HEK293 (cell line): ENCODE results near the gene FAM174B.

Experiments used
- CTCF ChIA-PET: fragments of 350-600 bp; formaldehyde crosslinking; extraction: SDS; loops from one replicate; lab custom pipeline; 2021; ENCODE audit warnings: antibody characterized with exemption; lab: Yijun Ruan, JAX
- POLR2A ChIA-PET: fragments of 300-600 bp; formaldehyde crosslinking; extraction: SDS; loops from one replicate; lab custom pipeline; 2020; ENCODE audit warnings: antibody characterized with exemption, inconsistent platforms; lab: Yijun Ruan, JAX
- H3K27ac ChIP-seq: fragments of 200-500 bp; sonication (Bioruptor generic); 2 replicates; pipeline ENCODE4 v1.5.1; 2014; ENCODE audit warnings: low read depth, low read length, control low read depth, inconsistent platforms; ENCODE audit errors: extremely low read depth
- H3K36me3 ChIP-seq, 2 experiments: fragments of 200-500 bp in 1 of 2; sonication (Bioruptor generic) in 1 of 2; 1 replicate in 1 of 2; 2 replicates in 1 of 2; pipeline ENCODE4 v1.5.1; 2014 to 2017; ENCODE audit warnings: inconsistent platforms in 2 of 2, low read length in 2 of 2; ENCODE audit not compliant: control insufficient read depth in 2 of 2, insufficient read depth in 1 of 2
- H3K4me1 ChIP-seq: fragments of 200-500 bp; sonication (Bioruptor generic); 2 replicates; pipeline ENCODE4 v1.5.1; 2014; ENCODE audit warnings: mild to moderate bottlenecking, low read length, inconsistent platforms; ENCODE audit not compliant: control insufficient read depth, insufficient read depth
- H3K4me3 ChIP-seq: 2 replicates; pipeline ENCODE4 v1.5.1; 2011; ENCODE audit warnings: low read depth, mild to moderate bottlenecking, control low read depth, low read length, moderate library complexity
- H3K9me3 ChIP-seq: fragments of 200-500 bp; sonication (Bioruptor generic); 2 replicates; pipeline ENCODE4 v1.5.1; 2014; ENCODE audit warnings: low read depth, low read length, inconsistent platforms; ENCODE audit not compliant: control insufficient read depth, insufficient read depth
- MZF1 ChIP-seq: fragments of 450-650 bp; formaldehyde crosslinking; IDR thresholded peaks from 2 replicates; pipeline ENCODE4 v1.5.1; 2017; ENCODE audit warnings: missing biosample characterization, missing genetic modification characterization, borderline replicate concordance
- OVOL3 ChIP-seq: fragments of 450-650 bp; formaldehyde crosslinking; IDR thresholded peaks from 2 replicates; pipeline ENCODE4 v1.5.1; 2016; ENCODE audit warnings: missing biosample characterization, missing genetic modification characterization
- YY2 ChIP-seq: fragments of 450-650 bp; formaldehyde crosslinking; IDR thresholded peaks from 2 replicates; pipeline ENCODE4 v1.5.1; 2016; ENCODE audit warnings: missing biosample characterization, missing genetic modification characterization
- ZBTB48 ChIP-seq: fragments of 450-650 bp; formaldehyde crosslinking; IDR thresholded peaks from 2 replicates; pipeline ENCODE4 v1.5.1; 2016; ENCODE audit warnings: missing biosample characterization, missing genetic modification characterization
- ZBTB7A ChIP-seq: fragments of 450-650 bp; formaldehyde crosslinking; IDR thresholded peaks from 2 replicates; pipeline ENCODE4 v1.5.1; 2016; ENCODE audit warnings: low read depth, missing biosample characterization, missing genetic modification characterization
- ZEB2 ChIP-seq: fragments of 450-650 bp; formaldehyde crosslinking; IDR thresholded peaks from 2 replicates; pipeline ENCODE4 v1.5.1; 2016; ENCODE audit warnings: missing biosample characterization, missing genetic modification characterization
- ZFHX2 ChIP-seq: fragments of 450-650 bp; formaldehyde crosslinking; conservative IDR thresholded peaks from 2 replicates; pipeline ENCODE4 v1.5.1; 2016; ENCODE audit warnings: missing biosample characterization, missing genetic modification characterization
- ZNF114 ChIP-seq: fragments of 450-650 bp; formaldehyde crosslinking; IDR thresholded peaks from 2 replicates; pipeline ENCODE4 v1.5.0; 2017; ENCODE audit warnings: missing biosample characterization, missing genetic modification characterization
- ZNF146 ChIP-seq: fragments of 450-650 bp; formaldehyde crosslinking; IDR thresholded peaks from 2 replicates; pipeline ENCODE4 v1.5.1; 2016; ENCODE audit warnings: missing biosample characterization, missing genetic modification characterization
- ZNF239 ChIP-seq: fragments of 450-650 bp; formaldehyde crosslinking; IDR thresholded peaks from 2 replicates; pipeline ENCODE4 v1.5.1; 2016; ENCODE audit warnings: missing biosample characterization, missing genetic modification characterization
- ZNF266 ChIP-seq: fragments of 450-650 bp; formaldehyde crosslinking; IDR thresholded peaks from 2 replicates; pipeline ENCODE4 v1.5.1; 2016; ENCODE audit warnings: missing biosample characterization, missing genetic modification characterization, low read depth
- ZNF274 ChIP-seq, 2 experiments: fragments of 200-500 bp in 1 of 2; fragments of 450-650 bp in 1 of 2; sonication (Bioruptor generic) in 1 of 2; formaldehyde crosslinking in 1 of 2; IDR thresholded peaks; 2 replicates each; pipeline versions ENCODE4 v1.5.1 to v1.6.1; 2014 to 2016; ENCODE audit warnings: borderline replicate concordance in 1 of 2, inconsistent platforms in 1 of 2, low read length in 1 of 2, missing biosample characterization in 1 of 2, missing genetic modification characterization in 1 of 2
- ZNF311 ChIP-seq: fragments of 450-650 bp; formaldehyde crosslinking; IDR thresholded peaks from 2 replicates; pipeline ENCODE4 v1.5.1; 2017; ENCODE audit warnings: missing biosample characterization, missing genetic modification characterization, borderline replicate concordance
- ZNF416 ChIP-seq: fragments of 450-650 bp; formaldehyde crosslinking; IDR thresholded peaks from 2 replicates; pipeline ENCODE4 v1.5.1; 2016; ENCODE audit warnings: missing biosample characterization, missing genetic modification characterization
- ZNF514 ChIP-seq: fragments of 450-650 bp; formaldehyde crosslinking; IDR thresholded peaks from 2 replicates; pipeline ENCODE4 v1.5.1; 2016; ENCODE audit warnings: missing biosample characterization, missing genetic modification characterization
- ZNF521 ChIP-seq: fragments of 450-650 bp; formaldehyde crosslinking; IDR thresholded peaks from 2 replicates; pipeline ENCODE4 v1.5.1; 2017; ENCODE audit warnings: missing biosample characterization, mild to moderate bottlenecking, missing genetic modification characterization
- ZNF544 ChIP-seq: fragments of 450-650 bp; formaldehyde crosslinking; IDR thresholded peaks from 2 replicates; pipeline ENCODE4 v1.5.0; 2017; ENCODE audit warnings: missing biosample characterization, missing genetic modification characterization
- ZNF548 ChIP-seq: fragments of 450-650 bp; formaldehyde crosslinking; IDR thresholded peaks from 2 replicates; pipeline ENCODE4 v1.5.1; 2016; ENCODE audit warnings: missing biosample characterization, missing genetic modification characterization
- ZNF610 ChIP-seq: fragments of 450-650 bp; formaldehyde crosslinking; IDR thresholded peaks from 2 replicates; pipeline ENCODE4 v1.5.1; 2016; ENCODE audit warnings: missing biosample characterization, missing genetic modification characterization, borderline replicate concordance
- ZNF677 ChIP-seq: fragments of 450-650 bp; IDR thresholded peaks from 2 replicates; pipeline ENCODE4 v1.5.0; 2018; ENCODE audit warnings: missing biosample characterization, mild to moderate bottlenecking, missing genetic modification characterization, moderate library complexity
- ZNF791 ChIP-seq: fragments of 450-650 bp; formaldehyde crosslinking; IDR thresholded peaks from 2 replicates; pipeline ENCODE4 v1.5.1; 2016; ENCODE audit warnings: missing biosample characterization, missing genetic modification characterization
- ZNF837 ChIP-seq: fragments of 450-650 bp; formaldehyde crosslinking; IDR thresholded peaks from 2 replicates; pipeline ENCODE4 v1.5.1; 2016; ENCODE audit warnings: missing biosample characterization, missing genetic modification characterization
- ZSCAN16 ChIP-seq: fragments of 450-650 bp; formaldehyde crosslinking; IDR thresholded peaks from 2 replicates; pipeline ENCODE4 v1.5.1; 2016; ENCODE audit warnings: missing biosample characterization, missing genetic modification characterization
- TF ChIP-seq, protein P1 (sequence below): fragments of 450-650 bp; formaldehyde crosslinking; optimal IDR thresholded peaks from 2 replicates; pipeline ENCODE3; 2016; ENCODE audit warnings: missing biosample characterization, mild to moderate bottlenecking, missing genetic modification characterization
- TF ChIP-seq, protein P2 (sequence below): fragments of 450-650 bp; formaldehyde crosslinking; IDR thresholded peaks from 2 replicates; pipeline ENCODE4 v1.5.1; 2016; ENCODE audit warnings: missing biosample characterization, missing genetic modification characterization
- TF ChIP-seq, protein P3 (sequence below): fragments of 450-650 bp; formaldehyde crosslinking; IDR thresholded peaks from 2 replicates; pipeline ENCODE4 v1.5.1; 2016; ENCODE audit warnings: missing biosample characterization, missing genetic modification characterization, borderline replicate concordance
- TF ChIP-seq, protein P4 (sequence below): fragments of 450-650 bp; formaldehyde crosslinking; IDR thresholded peaks from 2 replicates; pipeline ENCODE4 v1.5.1; 2016; ENCODE audit warnings: missing biosample characterization, missing genetic modification characterization
- TF ChIP-seq, protein P5 (sequence below): fragments of 450-650 bp; formaldehyde crosslinking; IDR thresholded peaks from 2 replicates; pipeline ENCODE4 v1.5.1; 2017; ENCODE audit warnings: missing biosample characterization, missing genetic modification characterization

Gene FAM174B

DNA sequence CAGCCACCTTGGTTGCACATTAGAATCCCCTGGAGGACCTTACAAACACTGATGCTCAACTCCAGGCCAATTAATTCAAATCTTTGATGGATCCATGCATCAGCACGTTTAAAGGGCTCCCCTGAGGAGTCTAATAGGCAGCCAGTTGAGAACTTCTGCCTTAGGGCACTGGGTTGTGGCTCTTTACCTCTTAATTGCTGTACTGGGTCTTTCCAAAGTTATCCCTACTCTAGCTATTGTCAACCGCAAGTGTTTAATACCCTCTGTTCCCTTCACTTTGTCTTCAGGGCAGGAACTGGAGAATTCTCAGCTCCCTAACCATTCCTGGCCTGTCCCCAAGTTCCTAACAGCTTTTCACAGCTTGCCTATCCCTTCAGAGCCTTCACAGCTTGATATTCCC lies 15.0 kb upstream of the FAM174B start (continued):
- TF ChIP-seq ZNF146 (tag by site-specific recombination), result no peak
- TF ChIP-seq ZNF610, result no peak
- TF ChIP-seq YY2, result no peak
- TF ChIP-seq ZNF677, result no peak
- TF ChIP-seq ZNF239 (tag by site-specific recombination), result no peak
- no peak for TF ChIP-seq MZF1 (tag by site-specific recombination)
- TF ChIP-seq ZNF791 (tag by site-specific recombination), result no peak
- TF ChIP-seq, protein P1, sequence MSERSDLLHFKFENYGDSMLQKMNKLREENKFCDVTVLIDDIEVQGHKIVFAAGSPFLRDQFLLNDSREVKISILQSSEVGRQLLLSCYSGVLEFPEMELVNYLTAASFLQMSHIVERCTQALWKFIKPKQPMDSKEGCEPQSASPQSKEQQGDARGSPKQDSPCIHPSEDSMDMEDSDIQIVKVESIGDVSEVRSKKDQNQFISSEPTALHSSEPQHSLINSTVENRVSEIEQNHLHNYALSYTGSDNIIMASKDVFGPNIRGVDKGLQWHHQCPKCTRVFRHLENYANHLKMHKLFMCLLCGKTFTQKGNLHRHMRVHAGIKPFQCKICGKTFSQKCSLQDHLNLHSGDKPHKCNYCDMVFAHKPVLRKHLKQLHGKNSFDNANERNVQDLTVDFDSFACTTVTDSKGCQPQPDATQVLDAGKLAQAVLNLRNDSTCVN (tag by site-specific recombination), result no peak
- TF ChIP-seq ZBTB7A (tag by site-specific recombination), result no peak
- TF ChIP-seq, protein P2, sequence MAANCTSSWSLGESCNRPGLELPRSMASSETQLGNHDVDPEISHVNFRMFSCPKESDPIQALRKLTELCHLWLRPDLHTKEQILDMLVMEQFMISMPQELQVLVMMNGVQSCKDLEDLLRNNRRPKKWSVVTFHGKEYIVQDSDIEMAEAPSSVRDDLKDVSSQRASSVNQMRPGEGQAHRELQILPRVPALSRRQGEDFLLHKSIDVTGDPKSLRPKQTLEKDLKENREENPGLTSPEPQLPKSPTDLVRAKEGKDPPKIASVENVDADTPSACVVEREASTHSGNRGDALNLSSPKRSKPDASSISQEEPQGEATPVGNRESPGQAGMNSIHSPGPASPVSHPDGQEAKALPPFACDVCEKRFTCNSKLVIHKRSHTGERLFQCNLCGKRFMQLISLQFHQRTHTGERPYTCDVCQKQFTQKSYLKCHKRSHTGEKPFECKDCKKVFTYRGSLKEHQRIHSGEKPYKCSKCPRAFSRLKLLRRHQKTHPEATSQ (tag by site-specific recombination), result no peak
- no peak for TF ChIP-seq ZNF514 (tag by site-specific recombination)
- TF ChIP-seq ZFHX2 (tag by site-specific recombination), result no peak
- TF ChIP-seq ZNF837 (tag by site-specific recombination), result no peak
- no peak for TF ChIP-seq ZEB2 (tag by site-specific recombination)
- TF ChIP-seq ZNF548, result no peak
- TF ChIP-seq ZSCAN16, result no peak
- no peak for TF ChIP-seq ZNF311 (tag by site-specific recombination)
- TF ChIP-seq, all 188 proteins: peak for 6

DNA sequence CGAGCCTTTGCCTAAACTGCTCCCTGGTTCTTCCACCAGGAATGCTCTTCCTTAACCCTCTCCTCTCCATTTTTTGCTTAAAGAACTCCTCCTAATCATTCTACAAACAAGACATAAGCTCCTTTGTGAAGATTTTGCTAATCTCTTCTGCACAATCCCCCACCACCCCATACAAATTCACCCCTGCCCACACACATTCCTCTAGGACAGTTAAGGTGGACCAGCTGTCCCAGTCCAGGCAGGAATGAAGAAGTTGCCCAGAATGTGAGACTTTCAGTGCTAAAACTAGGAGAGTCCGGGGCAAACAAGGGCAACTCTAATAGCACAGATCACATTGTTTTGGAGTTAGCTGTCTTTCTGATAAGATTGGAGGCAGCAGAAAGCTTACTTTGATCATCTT lies 13.9 kb upstream of the FAM174B start:
- ChIA-PET CTCF (no interaction called here), POLR2A (interaction anchor here (0.9 kb wide), 1 partner anchor 14 kb away, joined by 3 read pairs; the partner anchor contains the start of gene FAM174B)
- no peak overlapping the region for H3K4me3 ChIP-seq
- no peaks in the 10 kb centered on the region for H3K36me3 ChIP-seq
- peaks cover 29% of the 10 kb centered on the region for H3K4me1 ChIP-seq
- no peak overlapping the region for H3K27ac ChIP-seq
- no peaks in the 10 kb centered on the region for H3K9me3 ChIP-seq
- no peak for TF ChIP-seq ZNF114 (tag by site-specific recombination)
- TF ChIP-seq, protein P3, sequence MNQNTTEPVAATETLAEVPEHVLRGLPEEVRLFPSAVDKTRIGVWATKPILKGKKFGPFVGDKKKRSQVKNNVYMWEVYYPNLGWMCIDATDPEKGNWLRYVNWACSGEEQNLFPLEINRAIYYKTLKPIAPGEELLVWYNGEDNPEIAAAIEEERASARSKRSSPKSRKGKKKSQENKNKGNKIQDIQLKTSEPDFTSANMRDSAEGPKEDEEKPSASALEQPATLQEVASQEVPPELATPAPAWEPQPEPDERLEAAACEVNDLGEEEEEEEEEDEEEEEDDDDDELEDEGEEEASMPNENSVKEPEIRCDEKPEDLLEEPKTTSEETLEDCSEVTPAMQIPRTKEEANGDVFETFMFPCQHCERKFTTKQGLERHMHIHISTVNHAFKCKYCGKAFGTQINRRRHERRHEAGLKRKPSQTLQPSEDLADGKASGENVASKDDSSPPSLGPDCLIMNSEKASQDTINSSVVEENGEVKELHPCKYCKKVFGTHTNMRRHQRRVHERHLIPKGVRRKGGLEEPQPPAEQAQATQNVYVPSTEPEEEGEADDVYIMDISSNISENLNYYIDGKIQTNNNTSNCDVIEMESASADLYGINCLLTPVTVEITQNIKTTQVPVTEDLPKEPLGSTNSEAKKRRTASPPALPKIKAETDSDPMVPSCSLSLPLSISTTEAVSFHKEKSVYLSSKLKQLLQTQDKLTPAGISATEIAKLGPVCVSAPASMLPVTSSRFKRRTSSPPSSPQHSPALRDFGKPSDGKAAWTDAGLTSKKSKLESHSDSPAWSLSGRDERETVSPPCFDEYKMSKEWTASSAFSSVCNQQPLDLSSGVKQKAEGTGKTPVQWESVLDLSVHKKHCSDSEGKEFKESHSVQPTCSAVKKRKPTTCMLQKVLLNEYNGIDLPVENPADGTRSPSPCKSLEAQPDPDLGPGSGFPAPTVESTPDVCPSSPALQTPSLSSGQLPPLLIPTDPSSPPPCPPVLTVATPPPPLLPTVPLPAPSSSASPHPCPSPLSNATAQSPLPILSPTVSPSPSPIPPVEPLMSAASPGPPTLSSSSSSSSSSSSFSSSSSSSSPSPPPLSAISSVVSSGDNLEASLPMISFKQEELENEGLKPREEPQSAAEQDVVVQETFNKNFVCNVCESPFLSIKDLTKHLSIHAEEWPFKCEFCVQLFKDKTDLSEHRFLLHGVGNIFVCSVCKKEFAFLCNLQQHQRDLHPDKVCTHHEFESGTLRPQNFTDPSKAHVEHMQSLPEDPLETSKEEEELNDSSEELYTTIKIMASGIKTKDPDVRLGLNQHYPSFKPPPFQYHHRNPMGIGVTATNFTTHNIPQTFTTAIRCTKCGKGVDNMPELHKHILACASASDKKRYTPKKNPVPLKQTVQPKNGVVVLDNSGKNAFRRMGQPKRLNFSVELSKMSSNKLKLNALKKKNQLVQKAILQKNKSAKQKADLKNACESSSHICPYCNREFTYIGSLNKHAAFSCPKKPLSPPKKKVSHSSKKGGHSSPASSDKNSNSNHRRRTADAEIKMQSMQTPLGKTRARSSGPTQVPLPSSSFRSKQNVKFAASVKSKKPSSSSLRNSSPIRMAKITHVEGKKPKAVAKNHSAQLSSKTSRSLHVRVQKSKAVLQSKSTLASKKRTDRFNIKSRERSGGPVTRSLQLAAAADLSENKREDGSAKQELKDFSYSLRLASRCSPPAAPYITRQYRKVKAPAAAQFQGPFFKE (tag by site-specific recombination), result no peak
- TF ChIP-seq OVOL3, result no peak
- no peak for TF ChIP-seq ZNF544
- TF ChIP-seq, protein P4, sequence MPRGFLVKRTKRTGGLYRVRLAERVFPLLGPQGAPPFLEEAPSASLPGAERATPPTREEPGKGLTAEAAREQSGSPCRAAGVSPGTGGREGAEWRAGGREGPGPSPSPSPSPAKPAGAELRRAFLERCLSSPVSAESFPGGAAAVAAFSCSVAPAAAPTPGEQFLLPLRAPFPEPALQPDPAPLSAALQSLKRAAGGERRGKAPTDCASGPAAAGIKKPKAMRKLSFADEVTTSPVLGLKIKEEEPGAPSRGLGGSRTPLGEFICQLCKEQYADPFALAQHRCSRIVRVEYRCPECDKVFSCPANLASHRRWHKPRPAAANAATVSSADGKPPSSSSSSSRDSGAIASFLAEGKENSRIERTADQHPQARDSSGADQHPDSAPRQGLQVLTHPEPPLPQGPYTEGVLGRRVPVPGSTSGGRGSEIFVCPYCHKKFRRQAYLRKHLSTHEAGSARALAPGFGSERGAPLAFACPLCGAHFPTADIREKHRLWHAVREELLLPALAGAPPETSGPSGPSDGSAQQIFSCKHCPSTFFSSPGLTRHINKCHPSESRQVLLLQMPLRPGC (tag by site-specific recombination), result no peak
- TF ChIP-seq ZNF548, result no peak
- no peak for TF ChIP-seq ZNF521 (tag by site-specific recombination)
- no peak for TF ChIP-seq ZNF266 (tag by site-specific recombination)
- no peak for TF ChIP-seq ZNF274 (IDR thresholded peaks at IDR 0.05; ENCODE audit: low read length)
- TF ChIP-seq ZNF274 (tag by site-specific recombination; IDR thresholded peaks at IDR 0.05; ENCODE audit: borderline replicate concordance), result no peak
- TF ChIP-seq, protein P5, sequence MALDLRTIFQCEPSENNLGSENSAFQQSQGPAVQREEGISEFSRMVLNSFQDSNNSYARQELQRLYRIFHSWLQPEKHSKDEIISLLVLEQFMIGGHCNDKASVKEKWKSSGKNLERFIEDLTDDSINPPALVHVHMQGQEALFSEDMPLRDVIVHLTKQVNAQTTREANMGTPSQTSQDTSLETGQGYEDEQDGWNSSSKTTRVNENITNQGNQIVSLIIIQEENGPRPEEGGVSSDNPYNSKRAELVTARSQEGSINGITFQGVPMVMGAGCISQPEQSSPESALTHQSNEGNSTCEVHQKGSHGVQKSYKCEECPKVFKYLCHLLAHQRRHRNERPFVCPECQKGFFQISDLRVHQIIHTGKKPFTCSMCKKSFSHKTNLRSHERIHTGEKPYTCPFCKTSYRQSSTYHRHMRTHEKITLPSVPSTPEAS (tag by site-specific recombination), result no peak
- TF ChIP-seq ZBTB48, result no peak
- TF ChIP-seq ZNF416, result no peak
